Left lung (tissue), 10 donors: ENCODE measurements around the gene TBX15. TPM values are rescaled to one million over a fixed set of nuclear protein-coding genes. Genes with fewer than 3 reads are reported as not detected.

ENCODE experiments used
- ATAC-seq: fragments of 200-7000 bp; cut with Tn5 transposase; one replicate; pipeline ENCODE4 v1.9.1; 2020; ENCODE audit warnings: moderate library complexity
- DNase-seq, 4 donors: peaks; one replicate each; pipeline ENCODE4 v3.0.0-alpha.2; 2013 to 2020
- H3K27ac ChIP-seq, 2 donors: fragments of 200-600 bp; sonication (generic) in 1 of 2; one replicate each; pipeline versions ENCODE4 v1.5.0 to v1.8.0; 2020 to 2021
- H3K27me3 ChIP-seq, 2 donors: fragments of 200-600 bp; sonication (generic) in 1 of 2; one replicate each; pipeline versions ENCODE4 v1.5.0 to v1.8.0; 2020 to 2021
- H3K36me3 ChIP-seq, 2 donors: fragments of 200-600 bp; sonication (generic) in 1 of 2; one replicate each; pipeline versions ENCODE4 v1.5.0 to v1.8.0; 2020 to 2021
- H3K4me1 ChIP-seq, 2 donors: fragments of 200-600 bp; one replicate each; pipeline ENCODE4 v1.8.0; 2021
- H3K4me3 ChIP-seq, 2 donors: fragments of 200-600 bp; sonication (generic) in 1 of 2; one replicate each; pipeline versions ENCODE4 v1.5.0 to v1.8.0; 2020 to 2021; ENCODE audit warnings: mild to moderate bottlenecking in 1 of 2
- H3K9me3 ChIP-seq, 2 donors: fragments of 200-600 bp; sonication (generic) in 1 of 2; one replicate each; pipeline versions ENCODE4 v1.5.0 to v1.8.0; 2020 to 2021
- CTCF ChIP-seq, 2 donors: fragments of 200-600 bp; sonication (generic) in 1 of 2; IDR thresholded peaks; one replicate each; pipeline versions ENCODE4 v1.5.0 to v1.8.0; 2021; ENCODE audit warnings: antibody characterized with exemption in 2 of 2
- intact Hi-C, 2 donors: fragments of 100-400 bp; cut with DNase I; formaldehyde crosslinking; loops; one replicate each; pipeline versions ENCODE4 v1.11.2 to v1.14.2; 2022
- polyA plus RNA-seq, 6 donors: library from polyadenylated mRNA; unstranded; fragments of 120-200 nt; gene quantifications; one replicate each; pipeline ENCODE4 v1.2.1, GENCODE V29; 2013; ENCODE audit not compliant: insufficient read length in 6 of 6
- total RNA-seq, 2 donors: library from RNA; stranded (reverse); fragmentation: NEBNext Ultra II Directional; extraction: Animal tissue kit (Norgen Biotek cat#: 25700); gene quantifications; one replicate each; pipeline ENCODE4 v1.2.1, GENCODE V29; 2021
- donor health status: DM: no; HTN: yes; CAD: no.
- donor health status: DM: no; HTN: no; CAD: no.

Gene TBX15
- total and polyA plus RNA-seq, 8 donors, result 0.10 to 1.0 (median 0.34) TPM

GRCh38 chr1:119009312-119009655 is 21.1 kb upstream of the TBX15 start:
- ATAC-seq, result no peak
- TF ChIP-seq CTCF (IDR thresholded peaks at IDR 0.05), result no peak
- H3K27ac ChIP-seq, result no peak overlapping the region
- no peak overlapping the region for H3K4me3 ChIP-seq
- peaks cover 53 to 66% of the 10 kb centered on the region in 2 donors for H3K27me3 ChIP-seq
- intact Hi-C loops, result no loop called here
- DNase-seq, result no peak
- no peaks in the 10 kb centered on the region for H3K36me3 ChIP-seq
- no peaks in the 10 kb centered on the region for H3K9me3 ChIP-seq
- H3K4me1 ChIP-seq, result peaks cover 6 to 25% of the 10 kb centered on the region in 2 donors

GRCh38 chr1:119008483-119009311 is 20.6 kb upstream of the TBX15 start:
- no peaks in the 10 kb centered on the region for H3K36me3 ChIP-seq
- TF ChIP-seq CTCF (IDR thresholded peaks at IDR 0.05), result peak; percentile 42 to 49
- H3K27me3 ChIP-seq, result peaks cover 59 to 72% of the 10 kb centered on the region in 2 donors
- no peak overlapping the region for H3K27ac ChIP-seq
- peak in 1 of 4 donors; percentile 66 for DNase-seq
- H3K9me3 ChIP-seq, result no peaks in the 10 kb centered on the region
- intact Hi-C loops, result no loop called here
- peaks cover 6 to 25% of the 10 kb centered on the region in 2 donors for H3K4me1 ChIP-seq
- H3K4me3 ChIP-seq, result peak overlapping the region in 1 of 2 donors; percentile 17
- peak; percentile 87 for ATAC-seq

- Histone ChIP-seq H3K27me3 (peaks cover 67 to 80% of the 10 kb centered on the region in 2 donors), H3K36me3 (no peaks in the 10 kb centered on the region), H3K4me1 (peaks cover 6 to 25% of the 10 kb centered on the region in 2 donors), H3K4me3 (peak overlapping the region in 1 of 2 donors; percentile 17), H3K9me3 (no peaks in the 10 kb centered on the region), H3K27ac (no peak overlapping the region)
- ATAC-seq (peak; percentile 50), DNase-seq (no peak)
- TF ChIP-seq CTCF (IDR thresholded peaks at IDR 0.05), result no peak
- intact Hi-C loops, result no loop called here
Measured at GRCh38 chr1:119007670-119008482, 19.7 kb upstream of the TBX15 start.

GRCh38 chr1:119007339-119007669 is 19.2 kb upstream of the TBX15 start:
- intact Hi-C loops, result no loop called here
- TF ChIP-seq CTCF (IDR thresholded peaks at IDR 0.05), result no peak
- Histone ChIP-seq H3K27me3 (peaks cover 73 to 86% of the 10 kb centered on the region in 2 donors), H3K4me1 (peaks cover 6 to 27% of the 10 kb centered on the region in 2 donors), H3K27ac (no peak overlapping the region), H3K4me3 (no peak overlapping the region), H3K36me3 (no peaks in the 10 kb centered on the region), H3K9me3 (no peaks in the 10 kb centered on the region)
- ATAC-seq, result no peak
- no peak for DNase-seq
